GM18505 (cell line): ENCODE results near the gene SCN2B.
"Not testable (repeated sequence)": the region's sequence is repeated elsewhere in the genome, so short reads cannot be mapped to it uniquely, and the experiment has no call there.

Experiments
- ATAC-seq: cut with Tn5 transposase; IDR thresholded peaks from one replicate; pipeline ENCODE4 v1.9.1; 2021; ENCODE audit not compliant: unreplicated experiment
- POLR2A ChIP-seq: IDR thresholded peaks from 4 replicates; pipeline ENCODE4 v1.6.1; 2011; ENCODE audit warnings: borderline replicate concordance; ENCODE audit not compliant: insufficient read depth, insufficient read length; ENCODE audit errors: extremely low read depth

The SCN2B gene

DNA sequence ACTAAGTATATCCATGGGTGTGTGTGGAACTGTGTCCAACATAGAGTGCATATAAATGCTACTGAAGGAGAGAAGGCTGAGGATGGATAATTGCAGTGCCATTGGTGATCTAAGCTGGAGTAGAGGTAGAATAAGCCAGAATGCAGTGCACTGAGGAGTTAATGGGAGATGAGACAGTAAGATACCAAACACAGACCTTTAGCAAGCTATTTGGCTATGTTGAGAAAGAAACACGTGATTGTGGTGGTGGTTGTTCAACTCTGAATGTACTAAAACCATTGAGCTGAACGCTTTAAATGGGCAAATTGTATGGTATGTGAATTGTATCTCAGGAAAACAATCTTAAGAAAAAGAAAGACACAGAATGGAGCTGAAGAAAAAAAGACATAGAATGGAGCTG lies 25.5 kb upstream of the SCN2B start:
- ATAC-seq, result no peak
- TF ChIP-seq POLR2A, result no peak

DNA sequence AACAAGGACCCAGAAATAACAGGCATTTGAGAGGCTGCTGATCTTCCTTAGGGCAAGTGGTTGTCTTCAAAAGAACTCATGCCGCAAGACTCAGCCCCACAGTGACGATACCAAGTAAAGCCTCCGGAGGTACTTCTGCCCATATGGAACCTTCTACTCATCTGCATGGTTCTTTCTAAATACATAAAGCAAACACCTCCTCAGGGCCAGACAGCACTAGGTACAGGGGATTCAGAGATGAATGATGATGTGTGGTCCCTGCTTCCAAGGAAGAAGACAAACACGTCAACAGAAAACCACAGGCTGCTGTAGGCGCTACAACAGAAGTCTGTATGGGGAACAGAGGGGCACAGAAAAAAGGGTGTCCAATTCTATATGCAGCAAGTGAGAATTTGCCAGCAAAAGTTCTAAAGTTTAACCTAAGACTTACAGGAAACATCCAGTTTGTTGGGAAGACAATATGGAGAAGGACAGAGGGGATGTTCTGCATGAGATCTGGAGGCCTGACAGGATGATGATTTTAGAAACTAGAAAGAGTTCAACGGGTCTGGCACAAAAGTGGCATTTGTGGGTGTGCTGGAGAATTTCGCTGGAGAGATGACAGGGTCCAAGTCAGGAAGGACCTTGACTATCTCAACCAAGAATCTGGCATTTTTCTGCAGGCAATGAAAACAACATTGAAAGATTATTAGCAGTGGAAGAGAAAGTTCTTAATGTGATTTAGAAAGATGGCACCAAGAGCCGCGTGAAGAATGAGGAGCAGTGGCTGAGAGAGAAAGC lies 24.7 kb upstream of the SCN2B start:
- ATAC-seq, result no peak

DNA sequence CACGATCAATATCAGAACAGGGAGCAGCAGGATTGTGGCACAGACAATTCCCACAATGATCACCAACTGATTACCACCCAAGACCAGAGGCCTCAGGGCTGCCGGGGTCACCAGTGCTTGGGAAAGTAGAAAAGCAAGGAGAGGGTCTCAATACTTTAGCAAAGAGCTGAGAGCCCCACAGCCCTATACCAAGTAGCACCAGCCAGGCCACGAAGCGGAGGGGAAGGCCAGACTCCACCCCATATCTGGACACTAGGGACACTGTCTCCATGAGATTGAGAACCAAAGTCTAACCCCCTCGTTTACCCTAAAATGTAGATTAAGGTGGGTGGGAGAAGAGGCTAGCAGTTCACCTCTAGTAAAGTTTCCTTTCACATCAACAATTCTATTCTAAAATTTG lies 24.1 kb upstream of the SCN2B start:
- no peak for ATAC-seq

More for the DNA sequence above, 24.7 kb upstream of the SCN2B start:
- no peak for TF ChIP-seq POLR2A

DNA sequence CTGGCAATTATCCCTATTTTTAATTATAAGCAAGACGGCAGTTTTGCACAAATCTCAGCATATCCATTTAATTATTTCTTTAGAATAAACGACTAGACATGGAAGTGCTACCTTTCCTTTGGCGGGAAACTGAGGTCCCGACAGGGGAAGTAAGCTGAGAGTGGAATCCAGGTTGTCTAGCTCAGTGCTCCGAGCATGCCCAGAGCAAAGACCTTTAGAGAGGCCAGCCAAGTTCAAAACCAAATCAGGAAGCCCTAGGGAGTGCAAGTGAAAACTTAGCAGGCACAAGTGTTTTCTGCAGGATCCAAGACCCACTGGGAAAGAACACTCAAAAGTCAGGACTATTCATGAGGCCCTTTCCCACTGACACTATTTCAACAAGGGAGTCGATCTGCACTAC lies 22.7 kb upstream of the SCN2B start:
- ATAC-seq, result no peak
- TF ChIP-seq POLR2A, result no peak

More for the DNA sequence above, 24.1 kb upstream of the SCN2B start:
- no peak for TF ChIP-seq POLR2A

- no peak for ATAC-seq
- no peak for TF ChIP-seq POLR2A
Measured at GRCh38 chr11:118198370-118198769, 21.9 kb upstream of the SCN2B start.

GRCh38 chr11:118194835-118195627 lies 18.6 kb upstream of the SCN2B start:
- no peak for ATAC-seq
- no peak for TF ChIP-seq POLR2A

DNA sequence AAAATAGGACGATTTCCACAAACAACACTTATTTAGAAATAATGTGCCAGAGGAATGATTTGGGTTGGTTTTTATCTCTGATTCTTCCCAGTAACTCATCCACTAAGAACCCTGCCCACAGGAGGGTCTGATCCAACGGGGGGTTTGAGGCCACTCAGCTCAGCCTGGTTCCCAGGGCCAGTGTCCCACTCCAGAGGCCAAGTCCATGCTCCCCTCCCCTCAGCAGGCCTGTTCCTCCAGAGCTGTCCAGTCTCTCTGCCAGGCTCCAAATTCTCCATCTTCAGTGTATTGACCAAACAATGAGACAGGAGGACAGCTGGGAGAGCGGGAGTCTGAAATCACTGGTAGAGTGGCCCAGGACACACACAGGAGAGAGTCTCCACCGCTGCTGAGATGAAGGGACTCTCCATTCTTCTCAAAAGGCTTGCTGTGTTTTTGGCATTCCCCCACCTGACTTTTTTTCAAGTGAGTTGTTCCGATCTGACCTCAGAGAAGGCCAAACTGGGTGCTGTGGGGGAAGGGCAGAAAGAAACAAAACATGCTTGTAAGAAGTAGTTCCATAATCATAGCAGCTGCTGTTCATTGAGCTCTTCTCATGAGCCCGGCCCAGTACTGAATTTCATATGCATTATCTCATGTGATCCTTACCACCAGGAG lies 17.6 kb upstream of the SCN2B start:
- TF ChIP-seq POLR2A, result no peak
- no peak for ATAC-seq

DNA sequence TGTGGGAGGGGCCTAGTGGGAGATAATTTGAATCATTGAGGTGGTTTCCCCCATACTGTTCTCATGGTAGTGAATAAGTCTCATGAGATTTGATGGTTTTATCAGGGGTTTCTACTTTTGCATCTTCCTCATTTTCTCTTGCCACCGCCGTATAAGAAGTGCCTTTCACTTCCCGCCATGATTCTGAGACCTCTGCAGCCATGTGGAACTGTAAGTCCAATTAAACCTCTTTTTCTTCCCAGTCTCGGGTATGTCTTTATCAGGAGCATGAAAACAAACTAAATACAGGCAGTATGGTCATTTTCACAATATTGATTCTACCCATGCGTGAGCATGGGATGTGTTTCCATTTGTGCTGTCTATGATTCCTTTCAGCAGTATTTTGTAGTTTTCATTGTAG lies 16.4 kb upstream of the SCN2B start:
- ATAC-seq, result not testable (repeated sequence)

GRCh38 chr11:118190942-118191506 lies 14.6 kb upstream of the SCN2B start:
- ATAC-seq, result not testable (repeated sequence)

DNA sequence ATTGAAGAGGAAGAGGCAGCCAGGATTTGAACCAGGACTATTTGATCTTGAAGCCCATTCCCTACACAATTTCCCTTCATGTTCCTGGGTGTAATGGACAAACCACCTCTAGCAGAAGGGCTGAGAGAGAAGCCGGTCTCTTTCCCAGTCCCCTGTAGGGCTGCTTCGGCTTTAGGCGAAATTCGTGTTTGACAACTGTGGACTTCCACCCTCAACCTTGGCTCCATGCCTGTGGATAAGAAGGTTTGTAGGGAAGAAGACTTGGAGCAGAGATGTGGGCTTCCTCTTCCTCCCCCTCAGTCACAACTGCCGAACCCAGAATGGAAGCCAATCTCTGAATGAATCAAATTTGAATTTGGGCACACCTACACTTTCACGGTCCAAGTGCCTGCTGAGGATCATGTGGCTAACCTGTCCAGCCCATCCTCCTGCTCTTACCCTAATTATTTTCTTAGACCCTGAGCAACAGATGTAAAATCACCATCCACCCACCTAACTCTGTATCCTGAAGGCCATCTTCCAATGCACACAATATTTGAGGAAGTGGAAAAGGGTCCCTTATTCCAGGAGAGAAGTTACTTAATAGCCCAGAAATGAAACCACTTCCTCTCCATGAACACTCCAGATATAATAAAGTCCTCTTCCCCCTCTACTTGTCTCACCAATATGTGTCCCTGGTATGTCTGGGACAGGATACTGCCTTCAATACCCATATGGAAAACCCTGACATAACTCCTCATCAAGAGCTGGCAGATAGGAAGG lies 10.1 kb upstream of the SCN2B start:
- TF ChIP-seq POLR2A, result no peak
- no peak for ATAC-seq

- ATAC-seq, result no peak
- TF ChIP-seq POLR2A, result no peak
Measured at GRCh38 chr11:118184784-118185579, 8.5 kb upstream of the SCN2B start.

DNA sequence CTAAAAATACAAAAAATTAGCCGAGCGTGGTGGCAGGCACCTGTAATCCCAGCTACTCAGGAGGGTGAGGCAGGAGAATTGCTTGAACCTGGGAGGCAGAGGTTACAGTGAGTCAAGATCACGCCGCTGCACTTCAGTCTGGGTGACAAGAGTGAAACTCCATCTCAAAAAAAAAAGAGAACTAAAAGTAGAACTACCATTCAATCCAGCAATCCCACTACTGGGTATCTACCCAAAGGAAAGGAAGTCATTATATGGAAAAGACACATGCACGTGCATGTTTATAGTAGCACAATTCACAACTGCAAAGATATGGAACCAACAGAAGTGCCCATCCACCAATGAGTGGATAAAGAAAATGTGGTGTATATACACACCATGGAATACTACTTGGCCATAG lies 7.3 kb upstream of the SCN2B start:
- ATAC-seq, result not testable (repeated sequence)
